CD4-positive, alpha-beta T cell treated with Interleukin-21 for 1 hour (primary cell): ENCODE data around the gene PXN.

Experiments used
- DNase-seq: peaks from one replicate; pipeline ENCODE4 v3.0.0-alpha.2; 2020

The PXN gene

DNA sequence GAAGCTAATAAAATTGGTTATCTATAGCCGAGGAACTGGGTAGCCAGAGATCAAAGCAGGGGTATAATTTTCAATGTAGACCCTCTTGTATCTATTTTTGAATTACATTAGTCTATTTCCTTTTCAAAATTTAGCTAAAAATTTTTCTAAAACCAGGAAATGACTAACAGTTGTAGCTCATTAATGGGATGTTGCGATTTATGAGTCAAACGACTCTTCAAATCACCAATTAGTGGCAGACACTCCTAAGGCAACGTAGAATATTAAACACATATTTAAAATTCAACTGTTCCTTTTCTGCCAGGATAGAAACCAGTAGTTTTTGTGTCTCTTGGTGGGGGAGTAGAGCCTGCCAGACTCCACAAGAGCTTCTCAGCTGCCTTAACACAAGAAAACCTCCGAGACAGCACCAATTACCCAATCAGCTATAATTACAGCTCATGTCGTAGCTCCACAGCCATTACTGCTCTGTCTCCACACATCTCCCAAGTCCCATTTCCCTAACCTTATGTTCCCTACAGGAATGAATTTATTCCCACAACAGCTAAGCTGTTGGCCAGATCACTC is 97.9 kb downstream of the PXN start:
- no peak for DNase-seq

GRCh38 chr12:120164293-120164692 is 101.2 kb downstream of the PXN start:
- no peak for DNase-seq

DNA sequence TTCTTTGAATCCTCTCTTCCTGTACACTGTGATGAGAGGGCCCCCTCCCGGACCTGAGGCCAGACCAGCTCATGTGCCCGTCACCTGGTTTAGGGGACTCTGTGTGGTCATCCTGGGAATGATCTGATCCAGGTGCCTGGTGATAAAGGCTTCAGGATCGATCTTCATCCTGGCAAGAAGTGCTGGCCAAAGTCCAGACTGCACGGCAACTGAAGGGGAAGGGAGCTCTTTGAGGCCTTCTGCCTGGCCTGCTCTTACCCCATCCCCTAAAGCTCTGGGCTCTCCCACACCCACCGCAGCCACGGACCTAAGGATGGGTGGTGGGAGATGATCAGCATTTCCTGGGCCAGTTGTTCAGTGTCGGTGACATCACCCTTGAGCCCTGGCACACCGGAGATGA is 102.8 kb downstream of the PXN start:
- DNase-seq = no peak

DNA sequence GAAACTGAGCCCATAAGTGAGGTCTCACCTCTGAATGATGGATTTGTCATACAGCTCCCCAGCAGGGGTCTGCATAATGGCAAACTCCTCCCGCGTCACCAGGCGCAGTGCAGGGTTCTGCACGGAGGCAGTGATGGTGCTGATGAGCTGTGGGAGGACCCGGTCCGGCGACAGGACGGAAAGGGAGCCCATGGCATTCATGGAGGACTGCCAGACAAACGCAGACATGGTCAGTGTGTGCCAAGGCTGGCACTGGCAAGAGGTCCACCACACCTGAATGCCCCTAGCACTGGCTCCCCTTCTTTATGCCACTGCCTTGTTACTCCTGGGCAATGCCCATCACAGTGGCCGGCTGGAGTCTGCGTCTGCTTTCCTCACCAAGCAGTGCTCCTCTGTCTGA is 103.7 kb downstream of the PXN start:
- DNase-seq = no peak
